Transverse colon (tissue), 4 donors: Measurements from ENCODE around the gene TMBIM6. TPM values are rescaled to one million over a fixed set of nuclear protein-coding genes. Genes with fewer than 3 reads are reported as not detected.

ENCODE experiments used
- DNase-seq: peaks from one replicate; pipeline ENCODE4 v3.0.0-alpha.2; 2019
- H3K27ac ChIP-seq, 4 donors: fragments of 200-600 bp; sonication (generic); 2 replicates each; pipeline ENCODE4 v1.5.1; 2016 to 2018; ENCODE audit warnings: inconsistent platforms in 4 of 4
- H3K27me3 ChIP-seq: fragments of 200-600 bp; sonication (generic); 2 replicates; pipeline ENCODE4 v1.5.1; 2017; ENCODE audit warnings: inconsistent platforms
- H3K36me3 ChIP-seq, 4 donors: fragments of 200-600 bp; sonication (generic); 2 replicates each; pipeline ENCODE4 v1.5.1; 2017 to 2019; ENCODE audit warnings: inconsistent platforms in 4 of 4
- H3K4me1 ChIP-seq, 4 donors: fragments of 200-600 bp; sonication (generic); 2 replicates each; pipeline ENCODE4 v1.5.1; 2017 to 2020; ENCODE audit warnings: inconsistent platforms in 4 of 4
- H3K4me3 ChIP-seq, 4 donors: fragments of 200-600 bp; sonication (generic); 1 replicate in 1 of 4; 2 replicates in 3 of 4; pipeline versions ENCODE4 v1.5.1 to v1.6.1; 2017 to 2019; ENCODE audit warnings: inconsistent platforms in 4 of 4
- H3K9me3 ChIP-seq, 2 donors: fragments of 200-600 bp; sonication (generic); 2 replicates each; pipeline ENCODE4 v1.5.1; 2017 to 2019; ENCODE audit warnings: inconsistent platforms in 2 of 2
- CTCF ChIP-seq, 5 experiments: fragments of 200-600 bp in 3 of 5; fragments of 450-650 bp in 2 of 5; sonication (generic) in 3 of 5; IDR thresholded peaks; 1 replicate in 2 of 5; 2 replicates in 3 of 5; pipeline ENCODE4 v1.5.1; 2016 to 2017; ENCODE audit warnings: antibody characterized with exemption in 5 of 5, inconsistent platforms in 3 of 5, mild to moderate bottlenecking in 2 of 5, moderate library complexity in 1 of 5
- EP300 ChIP-seq: sonication (generic); formaldehyde crosslinking; IDR thresholded peaks from one replicate; pipeline ENCODE4 v1.6.1; 2017; ENCODE audit warnings: antibody characterized with exemption, low read depth
- POLR2A ChIP-seq: fragments of 450-650 bp; IDR thresholded peaks from one replicate; pipeline ENCODE4 v1.6.1; 2016; ENCODE audit warnings: antibody characterized with exemption, mild to moderate bottlenecking, moderate library complexity
- POLR2AphosphoS5 ChIP-seq, 3 donors: sonication (generic); formaldehyde crosslinking; IDR thresholded peaks; one replicate each; pipeline ENCODE4 v1.6.1; 2016; ENCODE audit warnings: antibody characterized with exemption in 3 of 3
- WGBS, 2 donors: methylation state at CpG; one replicate each; pipeline ENCODE4 v1.1.5; 2018; ENCODE audit warnings: low coverage in 1 of 2; 5-methylcytosine and 5-hydroxymethylcytosine counted together
- in situ Hi-C, 4 donors: fragments of 200-750 bp; cut with MboI; loops; one replicate each; pipeline versions ENCODE4 v1.15.0 to v1.15.1; 2017; ENCODE audit warnings: low sequenced_read_pairs in 3 of 4, low pct_ligation_motif_present in 1 of 4, low pct_unique_long_range_greater_than_20kb in 1 of 4
- intact Hi-C: fragments of 100-400 bp; cut with DNase I; formaldehyde crosslinking; loops from one replicate; pipeline ENCODE4 v1.15.1; 2023; ENCODE audit warnings: low total_unique reads
- small RNA-seq, 4 donors: library from RNA; depleted of rRNA; stranded (forward); fragments of <200 nt; gene quantifications; one replicate each; pipeline ENCODE3, GENCODE V24; 2016
- total RNA-seq, 4 donors: library from RNA; depleted of rRNA; stranded (reverse); fragments of >200 nt; gene quantifications; one replicate each; pipeline ENCODE4 v1.1.0, GENCODE V29; 2016

The TMBIM6 gene
- total RNA-seq, 4 donors from 2014 or later: 234 to 709 (median 558) TPM

- DNase-seq: no peak
- in situ Hi-C loops: no loop called here
- Histone ChIP-seq H3K36me3 (no peaks in the 10 kb centered on the region), H3K4me3 (no peak overlapping the region), H3K4me1 (peaks cover 5 to 24% (median 11%) of the 10 kb centered on the region in 4 donors), H3K9me3 (no peaks in the 10 kb centered on the region), H3K27ac (no peak overlapping the region), H3K27me3 (no peaks in the 10 kb centered on the region)
- no peak for TF ChIP-seq EP300
- no peak for TF ChIP-seq POLR2AphosphoS5 (IDR thresholded peaks at IDR 0.05)
- TF ChIP-seq POLR2A: no peak
- no peak for TF ChIP-seq CTCF (IDR thresholded peaks at IDR 0.05)
- WGBS, 2 donors: 33 to 71% methylated on average over 1 of the region's 1 CpG
- intact Hi-C loops: no loop called here
Measured at GRCh38 chr12:49813131-49813530, 71.8 kb downstream of the TMBIM6 start.

Small RNAs within 50 kb of the gene (small RNA-seq; reads per million reads assigned to genes)
- 0 reads per million in 4 donors for gene AC020612.2
- gene LSM6P2: 0 reads per million in 4 donors

Other genes with a start within 250 kb of the TMBIM6 start
- under 1 TPM in 2 of 4 donors, not detected in 2; 0.32 to 0.80 TPM for gene KCNH3, start 202.5 kb upstream of the TMBIM6 start, total RNA-seq
- gene MCRS1, start 173.4 kb upstream of the TMBIM6 start, total RNA-seq: 100 to 1,000 TPM in 1 of 4 donors, 10 to 100 TPM in 3; 57.8 to 120 (median 78.4) TPM
- gene FAM186B, start 135.9 kb upstream of the TMBIM6 start, total RNA-seq: under 1 TPM in 2 of 4 donors, not detected in 2; 0.14 to 0.64 TPM
- 10 to 100 TPM in 2 of 4 donors, 1 to 10 TPM in 2; 3.7 to 12.7 (median 8.7) TPM for gene PRPF40B, start 118.0 kb upstream of the TMBIM6 start, total RNA-seq
- 10 to 100 TPM in 1 of 4 donors, 1 to 10 TPM in 3; 5.3 to 16.5 (median 8.2) TPM for gene FMNL3, start 34.2 kb upstream of the TMBIM6 start, total RNA-seq
- gene NCKAP5L, start 86.9 kb downstream of the TMBIM6 start, total RNA-seq: 1 to 10 TPM; 3.4 to 5.1 (median 4.2) TPM
- 1 to 10 TPM in 3 of 4 donors, under 1 TPM in 1; 0.20 to 2.4 (median 2.0) TPM for gene BCDIN3D, start 101.5 kb downstream of the TMBIM6 start, total RNA-seq
- 1 to 10 TPM; 1.5 to 2.8 (median 2.5) TPM for gene FAIM2, start 162.3 kb downstream of the TMBIM6 start, total RNA-seq
- gene AQP2, start 209.2 kb downstream of the TMBIM6 start, total RNA-seq: not detected
- gene AQP5, start 220.3 kb downstream of the TMBIM6 start, total RNA-seq: not detected
- under 1 TPM in 1 of 4 donors, not detected in 3; 0.41 TPM for gene AQP6, start 231.4 kb downstream of the TMBIM6 start, total RNA-seq